Hematopoietic multipotent progenitor cell treated with erythropoietin and hydrocortisone succinate and interleukin-3 and kit ligand, for 8 days (in vitro differentiated cells): ENCODE measurements around the gene TNFRSF11A.

Experiments
- DNase-seq: peaks from one replicate; pipeline ENCODE4 v3.0.0-alpha.2; 2015

TNFRSF11A gene

DNA sequence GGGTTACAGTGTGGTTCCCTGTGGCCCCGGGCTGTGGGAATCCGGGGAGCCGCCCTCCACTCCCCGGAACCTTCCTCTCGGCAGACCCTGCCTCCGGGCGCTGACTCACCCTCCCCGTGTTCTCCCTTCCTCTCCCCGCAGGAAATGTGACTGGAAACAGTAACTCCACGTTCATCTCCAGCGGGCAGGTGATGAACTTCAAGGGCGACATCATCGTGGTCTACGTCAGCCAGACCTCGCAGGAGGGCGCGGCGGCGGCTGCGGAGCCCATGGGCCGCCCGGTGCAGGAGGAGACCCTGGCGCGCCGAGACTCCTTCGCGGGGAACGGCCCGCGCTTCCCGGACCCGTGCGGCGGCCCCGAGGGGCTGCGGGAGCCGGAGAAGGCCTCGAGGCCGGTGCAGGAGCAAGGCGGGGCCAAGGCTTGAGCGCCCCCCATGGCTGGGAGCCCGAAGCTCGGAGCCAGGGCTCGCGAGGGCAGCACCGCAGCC is 59.5 kb downstream of the TNFRSF11A start:
- DNase-seq: no peak

DNA sequence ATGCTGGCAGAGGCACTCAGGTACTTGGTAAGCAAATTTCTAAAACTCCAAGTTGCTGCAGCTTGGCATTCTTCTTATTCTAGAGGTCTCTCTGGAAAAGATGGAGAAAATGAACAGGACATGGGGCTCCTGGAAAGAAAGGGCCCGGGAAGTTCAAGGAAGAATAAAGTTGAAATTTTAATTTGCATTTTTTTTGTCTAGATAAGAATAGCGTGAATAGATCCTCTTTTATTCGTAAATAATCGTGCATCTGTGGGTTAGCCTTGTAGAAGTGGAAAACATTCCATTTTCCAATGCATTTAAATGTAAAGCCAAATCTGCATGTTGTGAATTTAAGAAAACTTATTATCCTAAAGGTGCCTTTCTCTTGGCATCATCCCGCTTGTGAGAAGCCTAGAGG is 61.0 kb downstream of the TNFRSF11A start:
- no peak for DNase-seq

DNA sequence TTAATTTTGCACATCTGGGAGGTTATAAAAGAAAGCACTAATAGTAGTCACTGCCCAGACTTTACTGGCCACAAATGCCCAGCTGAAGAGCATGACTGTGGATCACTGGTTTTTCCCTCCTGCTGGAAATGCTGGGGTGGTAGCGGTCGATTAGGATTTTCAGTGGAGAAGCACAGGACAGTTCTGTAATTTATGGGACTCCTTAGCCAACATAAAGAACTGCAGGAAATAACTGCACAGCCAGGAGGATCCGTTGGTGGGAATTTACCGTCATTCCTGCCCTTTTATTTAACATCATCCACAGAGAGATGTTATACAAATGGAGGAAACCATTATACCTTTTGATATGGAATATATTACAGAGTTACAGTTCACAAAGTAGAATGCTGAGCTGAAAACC is 61.5 kb downstream of the TNFRSF11A start:
- DNase-seq: no peak

DNA sequence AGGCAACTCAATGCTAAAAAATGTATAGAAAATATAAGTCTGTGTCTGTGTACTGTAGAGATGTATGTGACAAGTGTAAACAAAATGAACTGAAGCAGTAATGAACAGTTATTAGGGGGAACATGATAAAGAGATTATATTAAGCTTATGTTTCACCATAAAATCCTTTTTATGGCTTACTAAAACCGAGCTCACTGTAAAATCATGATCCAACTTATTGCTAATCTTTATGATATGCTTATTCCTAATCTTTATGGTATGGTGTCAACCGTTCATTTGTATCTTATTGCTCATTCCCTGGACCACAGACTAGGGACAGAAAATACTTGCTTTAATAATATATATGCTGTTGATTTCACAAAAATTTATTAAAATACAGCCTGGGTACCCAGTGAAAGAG is 62.1 kb downstream of the TNFRSF11A start:
- no peak for DNase-seq

DNA sequence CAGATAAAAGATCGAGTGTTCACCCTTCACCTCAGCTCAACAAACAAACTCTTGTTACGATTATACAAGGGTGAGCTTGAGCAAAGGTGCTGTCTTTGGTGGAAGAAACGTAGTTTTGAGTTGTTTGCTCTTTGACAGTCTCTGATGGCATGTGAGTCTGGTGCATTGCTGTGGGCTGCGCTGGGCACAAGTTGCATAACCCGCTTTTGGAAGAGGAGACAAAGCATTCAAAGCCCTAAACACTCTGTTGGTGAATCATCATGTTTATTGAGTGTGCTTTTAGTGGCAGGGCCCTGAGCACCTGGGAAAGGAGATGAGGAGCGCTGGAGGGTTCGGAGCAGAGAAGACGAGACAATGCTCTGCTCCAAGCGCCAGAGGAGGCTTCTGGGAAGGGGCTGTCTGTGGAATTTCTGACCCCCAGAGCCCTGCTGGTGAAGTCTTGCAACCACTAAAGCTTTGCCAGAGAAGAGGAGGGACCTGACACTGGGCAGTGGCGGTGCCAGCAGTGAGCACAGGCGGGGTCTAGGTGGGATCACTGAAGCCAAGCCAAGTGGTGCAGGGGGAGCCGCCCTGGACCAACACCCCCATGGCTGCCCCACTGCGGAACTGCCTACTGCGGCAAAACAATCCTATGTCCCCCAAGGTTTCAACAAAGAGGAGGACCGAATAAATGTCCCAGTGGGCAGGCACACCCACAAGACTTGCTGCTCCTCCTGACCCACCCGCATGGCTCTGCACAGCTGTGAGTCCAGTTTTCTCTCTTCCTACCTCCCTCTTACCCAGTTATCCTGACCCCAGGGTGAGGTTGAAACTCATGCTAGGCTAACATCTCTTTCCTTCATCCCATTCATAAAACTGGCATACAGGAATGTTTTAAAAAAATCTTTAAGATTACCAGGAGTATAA is 64.0 kb downstream of the TNFRSF11A start:
- no peak for DNase-seq

DNA sequence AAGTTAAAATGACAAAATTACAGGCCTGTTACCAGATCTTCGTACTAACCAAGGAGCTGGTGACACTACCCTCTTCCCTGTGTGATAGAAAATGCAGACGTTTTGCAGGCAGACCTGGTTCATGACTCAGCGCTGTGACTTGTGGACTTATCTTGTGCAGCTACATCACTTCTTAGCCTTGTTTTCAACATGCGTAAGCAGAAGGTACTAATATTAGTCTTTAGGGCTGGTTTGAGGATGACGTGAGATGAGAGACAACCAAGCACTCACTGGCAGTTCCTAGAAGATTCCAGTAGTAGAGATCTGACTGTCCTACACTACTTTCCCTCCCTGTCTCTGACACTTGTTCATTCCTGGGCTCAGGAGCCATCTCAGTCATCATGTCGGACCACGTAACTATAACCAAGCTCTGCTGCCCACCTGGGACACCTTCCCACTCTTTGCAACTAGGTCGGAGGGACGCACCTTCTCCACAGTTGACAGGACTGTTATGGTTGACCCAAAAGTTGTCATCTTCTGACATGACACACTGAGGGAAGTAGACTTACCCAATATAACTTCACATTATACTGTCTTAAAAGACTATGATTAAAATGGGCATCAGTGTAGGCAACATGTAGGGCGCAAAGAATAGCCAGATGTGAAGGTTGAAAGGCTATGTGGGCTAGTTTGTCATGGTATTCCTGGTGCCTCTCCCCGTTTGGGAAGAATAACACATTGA is 64.8 kb downstream of the TNFRSF11A start:
- DNase-seq: no peak

DNA sequence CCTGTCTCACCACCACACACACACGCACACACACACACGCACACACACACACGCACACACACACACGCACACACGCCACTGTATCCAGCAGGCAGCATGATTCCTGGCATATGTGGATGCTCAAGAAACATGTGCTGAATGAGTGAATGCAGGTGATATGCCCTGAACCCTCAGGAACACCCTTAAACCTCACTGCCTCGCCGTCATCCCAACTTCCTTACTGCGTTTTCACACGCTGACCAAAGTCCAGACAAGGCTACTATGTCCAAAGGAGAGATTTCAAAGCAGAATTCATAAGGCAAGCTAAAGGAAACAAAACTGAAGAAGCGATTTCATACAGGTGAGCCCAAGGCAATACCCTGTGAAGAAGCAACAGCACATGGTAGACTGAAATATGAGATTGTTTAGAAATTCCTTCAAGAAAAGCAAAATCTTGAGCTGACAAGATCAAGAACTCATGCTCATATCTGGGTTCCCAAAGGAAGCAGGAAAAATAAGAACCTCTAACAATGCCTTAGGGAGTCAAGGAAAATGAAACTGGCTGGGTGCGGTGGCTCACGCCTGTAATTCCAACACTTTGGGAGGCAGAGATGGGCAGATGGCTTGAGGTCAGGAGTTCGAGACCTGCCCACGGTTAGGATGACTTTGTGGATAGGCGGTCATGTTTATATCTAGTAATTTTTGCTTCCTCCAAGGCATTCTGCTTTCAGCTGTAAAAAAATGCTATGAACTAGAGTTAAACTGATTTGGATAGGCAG is 69.1 kb downstream of the TNFRSF11A start:
- DNase-seq: no peak

DNA sequence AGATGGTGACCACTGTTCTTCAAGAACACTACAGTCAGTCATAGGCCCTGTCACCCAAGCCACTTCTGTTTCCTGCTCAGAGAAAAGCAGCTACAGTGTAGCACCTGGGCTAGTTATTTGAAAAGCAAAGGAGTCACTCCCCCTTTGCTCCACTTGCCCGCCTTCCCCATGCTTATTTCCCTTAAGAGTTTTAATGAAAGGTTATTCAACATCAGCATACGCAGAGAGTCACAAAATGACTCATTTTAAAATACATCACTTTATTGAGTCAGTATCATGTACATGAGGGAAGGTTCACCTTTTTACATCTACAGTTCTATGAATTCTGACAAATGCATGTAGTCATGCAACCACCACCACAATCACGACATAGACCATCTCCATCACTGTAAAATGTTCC is 71.3 kb downstream of the TNFRSF11A start:
- no peak for DNase-seq

DNA sequence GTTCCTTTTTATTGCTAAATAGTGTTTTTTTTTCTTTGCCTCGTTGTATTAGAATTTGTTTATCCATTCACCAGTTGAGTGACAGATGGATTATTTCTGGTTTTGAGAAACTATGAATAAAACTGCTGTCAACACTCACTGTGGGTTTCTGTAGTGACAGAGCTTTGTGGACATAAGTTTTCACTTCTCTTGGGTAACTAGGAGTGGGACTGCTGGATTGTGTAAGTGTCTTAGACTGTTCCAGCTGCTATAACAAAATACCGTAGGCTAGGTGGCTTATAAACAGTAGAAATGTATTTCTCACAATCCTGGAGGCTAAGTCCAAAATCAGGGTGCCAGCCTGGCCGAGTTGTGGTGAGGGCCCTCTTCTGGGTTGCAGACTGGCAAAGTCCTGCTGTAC is 71.9 kb downstream of the TNFRSF11A start:
- no peak for DNase-seq

DNA sequence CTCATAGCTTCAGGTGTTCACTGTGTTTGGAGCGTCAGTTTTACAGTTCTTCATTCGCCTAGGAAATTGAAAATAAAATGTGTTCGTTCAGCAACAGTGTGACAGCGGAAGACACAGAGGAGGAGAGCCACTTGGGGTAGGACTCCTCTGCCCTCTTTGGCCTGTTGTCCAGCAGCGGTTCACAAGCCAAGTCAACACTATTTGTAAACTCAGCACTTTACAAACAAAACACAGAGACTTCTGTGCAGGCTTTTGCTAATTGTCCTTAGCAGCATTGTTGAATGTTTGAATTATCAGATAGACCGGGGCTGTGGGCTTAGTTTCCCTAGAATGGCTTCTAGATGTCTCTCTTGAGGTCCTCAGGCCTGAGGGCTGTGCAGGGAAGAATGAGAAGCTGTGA is 73.2 kb downstream of the TNFRSF11A start:
- DNase-seq: no peak

DNA sequence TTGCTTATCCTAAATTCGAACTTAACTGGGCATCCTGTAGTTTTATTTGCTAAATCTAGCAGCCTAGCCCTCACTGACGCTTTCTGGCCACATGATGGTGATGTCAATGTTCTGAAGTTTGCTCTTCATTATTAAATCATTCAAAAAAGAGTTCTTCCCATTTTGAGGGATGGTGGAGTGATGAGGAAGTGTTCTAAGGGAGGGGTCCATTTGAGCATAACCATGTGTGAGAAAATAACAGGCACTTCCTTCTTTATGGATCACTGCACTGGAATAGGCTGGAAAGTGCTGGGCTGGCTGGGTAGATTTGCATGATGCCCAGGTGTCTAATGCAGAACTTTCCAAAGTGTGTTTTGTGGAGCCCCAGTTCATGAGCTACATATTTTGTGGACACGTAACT is 74.2 kb downstream of the TNFRSF11A start:
- no peak for DNase-seq

DNA sequence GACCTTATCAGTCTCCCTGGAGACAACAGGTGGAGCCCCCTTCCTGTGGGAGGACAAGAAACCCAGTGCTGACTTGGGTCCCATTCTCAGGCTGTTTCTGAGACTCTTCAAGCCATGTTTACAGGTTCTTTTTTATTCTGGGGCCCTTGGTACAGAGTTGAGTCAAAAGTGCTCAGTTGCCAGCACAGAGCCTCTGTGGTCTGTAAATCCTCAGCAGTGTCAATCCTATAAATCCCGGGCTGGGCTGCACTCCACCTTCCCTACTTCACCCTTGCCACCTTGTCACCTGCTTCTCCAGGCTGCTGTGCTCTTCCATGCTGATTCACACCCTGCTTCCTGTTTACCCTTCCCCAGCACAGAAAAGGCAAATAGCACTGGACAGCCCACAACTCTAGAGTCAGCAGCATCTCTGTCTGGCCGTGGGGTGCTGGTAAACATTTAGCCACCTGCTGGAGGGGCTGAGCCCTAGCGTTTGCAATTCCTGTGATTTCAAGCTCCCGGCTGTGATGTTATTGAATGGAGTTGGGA is 74.7 kb downstream of the TNFRSF11A start:
- DNase-seq: no peak

DNA sequence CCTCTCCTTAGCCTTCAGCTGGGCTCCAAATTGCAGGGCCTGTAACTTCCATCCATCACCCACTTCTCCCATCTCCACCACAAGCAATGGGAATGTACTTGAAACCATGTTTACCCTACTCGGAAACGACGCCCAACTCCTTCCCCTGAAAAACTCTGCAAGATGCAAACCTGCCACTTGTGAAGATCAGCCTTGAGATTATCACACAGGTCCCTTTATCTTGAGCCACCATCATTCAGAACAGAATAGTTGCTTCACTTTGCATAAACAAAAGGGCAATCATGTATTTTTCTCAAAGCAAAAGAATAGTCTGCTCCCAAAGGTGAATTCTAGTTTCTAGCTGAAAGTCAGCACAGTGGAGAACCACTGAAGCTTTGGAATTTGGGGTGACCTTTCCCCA is 75.8 kb downstream of the TNFRSF11A start:
- no peak for DNase-seq

DNA sequence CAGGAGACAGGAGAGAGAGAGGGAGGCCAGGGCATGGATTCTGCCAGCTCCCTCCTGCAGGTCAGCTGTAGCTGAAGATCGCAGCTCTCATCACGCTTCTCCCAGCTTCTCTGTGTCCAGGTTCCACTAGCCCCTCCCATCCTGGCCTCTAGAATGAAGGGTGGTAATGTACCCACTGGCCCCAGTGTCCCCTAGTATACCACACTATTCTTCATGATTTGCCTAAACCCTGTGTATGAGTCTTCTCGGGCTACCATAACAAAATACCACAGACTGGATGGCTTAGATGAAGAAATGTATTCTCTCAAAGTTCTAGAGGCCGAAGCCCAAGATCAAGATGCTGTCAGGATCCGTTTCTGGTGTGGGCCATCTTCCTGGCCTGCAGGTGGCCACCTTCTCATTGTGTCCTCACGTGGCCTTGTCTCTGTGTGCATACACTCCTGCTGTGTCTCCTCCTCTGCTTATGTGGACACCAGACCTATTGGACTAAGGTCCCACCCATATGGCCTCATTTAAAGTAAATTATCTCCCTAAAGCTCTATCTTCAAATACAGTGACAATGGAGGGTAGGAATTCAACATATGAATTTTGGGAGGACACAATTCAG is 77.3 kb downstream of the TNFRSF11A start:
- no peak for DNase-seq

DNA sequence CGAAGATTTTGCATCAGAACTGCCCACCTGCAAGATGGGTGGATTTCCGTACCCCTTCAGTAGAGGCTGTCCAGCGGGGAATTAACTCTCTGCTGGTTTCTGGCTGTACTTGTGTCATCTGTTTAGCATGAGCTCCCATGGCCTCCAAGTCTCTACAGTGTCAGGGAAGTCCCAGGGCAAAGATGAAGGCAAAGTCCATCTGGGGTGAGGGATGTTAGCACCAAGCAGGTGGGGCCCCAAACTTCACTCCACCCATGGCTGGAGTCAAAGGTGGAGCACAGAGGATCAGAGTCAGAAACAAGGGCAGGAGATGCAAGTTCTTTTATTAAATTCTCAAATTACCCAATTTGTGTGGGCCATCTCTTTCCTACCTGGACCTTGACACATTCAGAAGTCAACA is 78.0 kb downstream of the TNFRSF11A start:
- no peak for DNase-seq

DNA sequence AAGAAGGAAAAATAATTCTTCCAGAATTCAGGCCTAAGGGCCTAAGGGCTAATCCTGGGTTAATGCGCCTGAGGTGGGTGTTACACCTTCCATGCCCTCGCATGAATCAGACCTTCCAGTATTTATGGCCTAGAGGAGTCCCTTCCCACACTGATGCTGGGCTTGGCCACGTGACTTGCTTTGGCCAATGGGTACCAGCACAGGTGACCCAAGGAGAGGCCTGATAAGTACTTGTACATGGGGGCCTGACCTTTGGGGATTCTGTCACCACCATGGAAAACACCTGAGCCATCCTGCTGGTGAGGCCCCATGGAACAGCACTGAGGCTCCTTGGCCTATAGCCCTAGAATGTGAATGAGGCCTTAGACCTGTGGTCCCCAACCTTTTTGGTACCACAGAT is 79.8 kb downstream of the TNFRSF11A start:
- DNase-seq: no peak

DNA sequence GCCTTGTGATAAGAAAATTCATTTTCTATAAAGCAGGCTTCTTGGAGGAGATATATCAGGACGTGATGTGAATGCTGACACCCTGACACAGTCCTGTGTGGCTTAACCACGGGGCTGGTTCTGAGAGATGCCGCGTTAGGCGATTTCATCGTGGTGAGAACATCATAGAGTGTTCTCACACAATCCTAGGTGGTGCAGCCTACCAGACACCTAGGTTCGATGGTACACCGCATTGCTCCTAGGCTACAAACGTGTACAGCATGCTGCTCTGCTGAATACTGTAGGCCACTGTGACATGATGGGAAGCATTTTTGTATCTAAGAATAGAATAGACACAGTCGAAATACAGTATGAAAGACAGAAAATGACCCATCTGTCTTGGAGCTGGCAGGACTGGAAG is 82.5 kb downstream of the TNFRSF11A start:
- DNase-seq: no peak

DNA sequence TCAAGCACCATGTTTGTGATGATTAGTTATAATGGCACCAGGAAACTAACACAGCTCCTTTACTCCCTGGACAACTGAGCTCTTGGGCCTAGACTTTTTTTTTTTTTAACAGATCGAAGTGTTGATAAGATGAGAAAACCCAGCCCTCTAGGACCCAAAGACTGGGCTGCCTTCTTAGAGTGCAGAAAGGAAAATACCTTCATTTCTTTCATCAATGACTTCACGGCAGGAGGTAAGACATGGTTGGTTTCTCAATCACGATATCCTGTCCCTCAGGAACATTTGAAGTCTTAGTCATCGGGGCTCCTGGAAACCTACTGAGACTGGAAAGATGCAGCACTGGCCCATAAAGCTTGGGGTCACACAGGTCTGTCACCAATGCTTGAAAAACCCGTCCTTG is 84.7 kb downstream of the TNFRSF11A start:
- no peak for DNase-seq

DNA sequence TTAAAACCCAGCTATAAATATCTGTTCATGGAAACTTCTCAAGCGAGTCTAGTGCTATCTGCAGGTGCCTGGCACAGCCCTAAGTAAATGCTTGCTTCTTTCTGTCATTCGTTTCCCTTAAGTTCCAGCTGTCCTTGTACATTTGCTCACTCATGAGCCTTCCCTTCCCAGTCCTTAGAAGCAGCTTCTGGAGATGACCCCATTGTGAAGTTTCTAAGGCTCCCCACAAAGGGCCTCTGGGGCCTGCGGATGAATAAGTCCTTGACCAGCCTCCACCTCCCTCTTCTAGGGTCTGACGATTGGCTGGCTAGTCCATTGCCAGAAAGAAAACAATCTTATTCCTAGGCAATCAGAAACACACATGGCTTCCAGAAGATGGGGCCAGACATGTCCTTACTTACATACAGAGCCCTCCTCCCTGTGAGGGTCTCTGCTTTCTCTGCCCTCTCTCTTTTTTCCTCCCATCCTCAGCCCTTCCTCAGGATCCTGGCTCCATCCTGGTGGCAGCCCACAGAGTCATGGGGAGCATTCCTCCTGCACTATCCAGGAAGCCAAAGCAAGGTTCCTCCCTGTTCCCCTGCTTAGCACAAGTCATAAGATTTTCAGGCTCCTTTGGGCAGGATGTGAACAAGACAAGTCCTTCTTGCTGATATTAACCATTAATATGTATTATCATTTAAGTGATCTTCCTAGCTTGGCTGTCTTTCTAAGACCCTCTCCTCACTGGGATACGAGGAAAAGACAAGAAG is 87.3 kb downstream of the TNFRSF11A start:
- DNase-seq: no peak

DNA sequence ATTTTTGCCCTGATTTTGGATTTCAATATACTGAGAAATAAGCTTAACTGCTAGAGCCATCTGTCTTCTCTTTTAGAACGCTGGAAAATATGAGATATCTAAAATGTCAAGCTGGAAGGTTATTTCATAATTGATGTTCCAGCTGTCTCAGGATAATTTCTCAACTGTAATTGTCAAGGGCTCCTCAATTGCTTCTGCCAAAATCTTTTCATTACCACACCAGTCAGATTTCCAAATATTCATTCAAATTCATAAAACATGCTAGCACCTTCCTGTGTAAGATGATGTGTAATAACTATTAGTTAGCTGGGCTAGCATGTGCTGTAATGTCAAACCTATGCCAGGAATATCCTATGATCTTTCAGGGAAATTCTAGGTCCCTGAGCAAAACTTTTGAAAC is 88.1 kb downstream of the TNFRSF11A start:
- no peak for DNase-seq

DNA sequence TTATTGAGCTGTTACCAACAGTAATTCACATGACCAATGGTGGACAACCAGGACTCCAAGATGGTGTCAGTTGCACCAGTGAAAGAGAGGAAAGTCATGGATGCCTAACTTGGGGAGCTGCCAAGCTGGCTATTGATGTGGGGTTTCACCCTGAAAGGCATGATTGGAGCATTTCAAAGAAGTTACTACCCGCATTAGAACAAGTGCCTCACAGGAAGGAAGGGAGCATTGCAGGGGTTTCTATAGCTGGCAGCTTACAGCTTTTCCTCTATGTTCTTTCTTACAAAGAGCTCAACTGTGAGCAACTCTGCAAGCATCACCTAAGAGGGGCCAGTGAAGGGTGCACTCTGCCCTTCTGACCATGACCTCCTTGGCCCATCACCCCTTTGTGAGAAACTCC is 93.1 kb downstream of the TNFRSF11A start:
- DNase-seq: no peak

DNA sequence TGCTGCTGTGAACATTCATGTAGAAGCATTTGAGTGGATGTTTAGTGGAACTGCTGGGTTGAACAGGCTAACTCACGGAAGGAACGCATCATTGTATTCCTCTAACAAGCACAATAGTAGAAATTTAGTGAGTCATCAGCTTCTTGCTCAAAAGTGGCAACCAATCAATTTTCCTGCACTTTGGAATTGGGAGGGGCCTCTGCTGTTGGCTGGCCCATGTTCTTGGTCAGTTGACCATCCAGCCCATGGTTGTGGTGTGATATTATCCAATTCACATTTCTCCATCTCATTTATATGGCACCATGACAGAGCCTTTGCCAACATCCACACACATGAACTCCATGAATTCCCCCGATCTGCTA is 95.0 kb downstream of the TNFRSF11A start:
- DNase-seq: peak; percentile 37
